Spinal cord (tissue), 10 donors: ENCODE data around the gene CCDC92. TPM values are rescaled to one million over a fixed set of nuclear protein-coding genes. Genes with fewer than 3 reads are reported as not detected.

ENCODE experiments used
- DNase-seq, 6 donors: peaks; one replicate each; pipeline versions ENCODE4 v3.0.0 to v3.0.0-alpha.2; 2013 to 2015; ENCODE audit warnings: low spot score in 6 of 6, low read depth in 4 of 6
- H3K27ac ChIP-seq: one replicate; pipeline ENCODE4 v1.5.1; 2013; ENCODE audit warnings: low read depth, low read length, control low read depth
- H3K27me3 ChIP-seq: one replicate; pipeline ENCODE4 v1.6.1; 2013; ENCODE audit warnings: low read length; ENCODE audit not compliant: control insufficient read depth, insufficient read depth
- H3K36me3 ChIP-seq: one replicate; pipeline ENCODE4 v1.6.1; 2013; ENCODE audit warnings: low read length; ENCODE audit not compliant: control insufficient read depth, insufficient read depth
- H3K4me1 ChIP-seq: one replicate; pipeline ENCODE4 v1.6.1; 2013; ENCODE audit warnings: low read length; ENCODE audit not compliant: control insufficient read depth, insufficient read depth
- H3K4me3 ChIP-seq: one replicate; pipeline ENCODE4 v1.5.1; 2013; ENCODE audit warnings: low read depth, low read length, control low read depth
- H3K9me3 ChIP-seq: one replicate; pipeline ENCODE4 v1.6.1; 2013; ENCODE audit warnings: low read length; ENCODE audit not compliant: control insufficient read depth, insufficient read depth
- WGBS: methylation state at CpG from one replicate; pipeline ENCODE4 v1.1.5; 2013; ENCODE audit warnings: missing lambda C conversion rate; ENCODE audit not compliant: insufficient coverage; 5-methylcytosine and 5-hydroxymethylcytosine counted together
- polyA plus RNA-seq, 2 donors: library from polyadenylated mRNA; unstranded; fragments of 120-200 nt; gene quantifications; one replicate each; pipeline ENCODE4 v1.2.1, GENCODE V29; 2013; ENCODE audit not compliant: insufficient read length in 2 of 2
- total RNA-seq, 2 donors: library from RNA; depleted of rRNA in 1 of 2; stranded (reverse); fragments of 120-200 nt in 1 of 2; fragments of >200 nt in 1 of 2; gene quantifications; one replicate each; pipeline versions ENCODE4 v1.2.3 to v1.2.4, GENCODE V29; 2013 to 2014
- donor health status: healthy.

The CCDC92 gene
- total and polyA plus RNA-seq, 4 donors: 21.7 to 109 (median 65.5) TPM

DNA sequence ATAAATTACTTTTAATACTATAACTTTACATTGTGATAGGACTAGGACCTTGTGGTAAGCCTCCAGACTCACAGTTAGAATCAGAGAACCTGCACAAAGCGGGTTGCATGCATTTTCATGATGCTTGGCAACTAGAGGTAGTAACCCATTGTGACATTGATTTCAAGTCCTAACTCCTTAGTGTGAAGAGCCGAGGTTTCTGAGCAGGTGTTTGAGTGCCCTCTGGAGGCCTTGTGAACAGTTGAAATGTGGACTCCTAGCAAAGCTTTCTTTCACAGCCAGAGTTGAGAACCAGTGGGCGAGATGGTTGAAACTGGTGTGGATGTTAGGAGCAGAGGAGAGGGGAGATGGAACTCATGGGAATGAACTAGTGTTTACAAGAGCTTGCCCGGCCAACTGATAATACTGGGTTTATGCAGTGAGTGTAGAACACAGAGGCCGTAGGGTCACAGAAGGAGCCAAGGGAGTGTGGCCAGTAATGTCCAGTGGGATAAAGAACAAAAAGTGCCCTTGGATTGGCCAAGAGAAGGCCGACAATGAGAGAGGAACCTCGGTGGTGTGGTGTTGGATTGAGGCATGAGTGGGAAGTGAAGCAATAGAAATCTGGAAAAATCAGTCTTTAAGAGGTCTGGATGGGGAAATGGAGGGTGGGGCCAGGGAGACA, 11.3 kb upstream of the CCDC92 start:
- 66% methylated on average over 7 of the region's 7 CpGs for WGBS
- DNase-seq: peak in 2 of 6 donors; percentile 69 to 84
- Histone ChIP-seq H3K4me1 (peaks cover 11% of the 10 kb centered on the region), H3K36me3 (peaks cover 7% of the 10 kb centered on the region), H3K9me3 (no peaks in the 10 kb centered on the region), H3K4me3 (no peak overlapping the region), H3K27ac (no peak overlapping the region), H3K27me3 (no peaks in the 10 kb centered on the region)

GRCh38 chr12:123982269-123982668, 9.6 kb upstream of the CCDC92 start:
- no peaks in the 10 kb centered on the region for H3K27me3 ChIP-seq
- H3K4me3 ChIP-seq: no peak overlapping the region
- WGBS: 82% methylated on average over 7 of the region's 7 CpGs
- H3K36me3 ChIP-seq: peaks cover 4% of the 10 kb centered on the region
- no peak for DNase-seq
- no peaks in the 10 kb centered on the region for H3K9me3 ChIP-seq
- peaks cover 11% of the 10 kb centered on the region for H3K4me1 ChIP-seq
- no peak overlapping the region for H3K27ac ChIP-seq

DNA sequence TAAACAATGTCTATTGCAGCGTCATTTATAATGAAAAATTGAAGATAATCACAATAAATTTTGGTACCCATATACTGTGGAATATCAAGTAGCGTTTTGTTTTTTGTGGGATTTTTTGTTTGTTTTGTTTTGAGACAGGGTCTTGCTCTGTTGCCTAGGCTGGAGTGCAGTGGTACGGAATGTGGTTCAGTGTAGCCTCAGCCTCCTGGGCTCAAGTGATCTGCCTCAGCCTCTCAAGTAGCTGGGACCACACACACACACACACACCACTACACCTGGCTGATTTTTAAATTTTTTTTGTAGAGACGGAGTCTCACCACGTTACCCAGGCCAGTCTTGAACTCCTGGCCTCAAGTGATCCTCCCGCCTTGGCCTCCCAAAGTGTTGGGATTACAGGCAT, 6.9 kb upstream of the CCDC92 start:
- DNase-seq: no peak
- Histone ChIP-seq H3K27me3 (no peaks in the 10 kb centered on the region), H3K27ac (no peak overlapping the region), H3K4me3 (no peak overlapping the region), H3K4me1 (no peaks in the 10 kb centered on the region), H3K9me3 (no peaks in the 10 kb centered on the region), H3K36me3 (peaks cover 13% of the 10 kb centered on the region)
- WGBS: 100% methylated on average over 2 of the region's 6 CpGs

DNA sequence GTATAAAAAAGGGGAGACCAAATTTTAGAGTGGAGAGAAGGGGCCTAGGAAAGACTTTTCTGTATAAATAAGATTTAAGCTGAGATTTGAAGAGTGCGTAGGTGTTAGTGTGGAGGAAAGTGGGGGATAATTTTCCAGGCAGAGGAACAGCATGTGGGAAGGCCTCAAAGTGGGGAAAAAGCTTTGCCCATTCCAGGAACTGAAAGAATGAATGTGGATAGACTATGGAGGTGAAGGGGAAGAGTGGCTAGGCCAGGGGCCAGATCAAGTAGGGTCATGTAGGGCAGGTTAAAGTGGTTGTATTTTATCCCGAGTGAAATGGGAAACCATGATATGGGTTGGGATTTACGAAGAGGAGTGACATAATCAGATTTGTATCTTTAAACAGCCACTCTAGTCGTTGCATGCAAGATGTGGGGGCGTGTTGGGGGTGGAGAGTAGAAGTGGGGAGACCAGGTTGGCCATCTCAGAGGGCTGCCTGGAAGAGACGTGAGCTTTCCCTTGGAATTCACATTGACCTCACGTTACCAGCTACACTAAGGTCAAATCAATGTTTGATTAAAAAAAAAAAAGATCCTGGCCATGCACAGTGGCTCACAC, 3.7 kb upstream of the CCDC92 start:
- Histone ChIP-seq H3K4me3 (no peak overlapping the region), H3K27ac (no peak overlapping the region), H3K27me3 (no peaks in the 10 kb centered on the region), H3K36me3 (peaks cover 13% of the 10 kb centered on the region), H3K9me3 (no peaks in the 10 kb centered on the region), H3K4me1 (no peaks in the 10 kb centered on the region)
- 99% methylated on average over 4 of the region's 7 CpGs for WGBS
- DNase-seq: no peak

DNA sequence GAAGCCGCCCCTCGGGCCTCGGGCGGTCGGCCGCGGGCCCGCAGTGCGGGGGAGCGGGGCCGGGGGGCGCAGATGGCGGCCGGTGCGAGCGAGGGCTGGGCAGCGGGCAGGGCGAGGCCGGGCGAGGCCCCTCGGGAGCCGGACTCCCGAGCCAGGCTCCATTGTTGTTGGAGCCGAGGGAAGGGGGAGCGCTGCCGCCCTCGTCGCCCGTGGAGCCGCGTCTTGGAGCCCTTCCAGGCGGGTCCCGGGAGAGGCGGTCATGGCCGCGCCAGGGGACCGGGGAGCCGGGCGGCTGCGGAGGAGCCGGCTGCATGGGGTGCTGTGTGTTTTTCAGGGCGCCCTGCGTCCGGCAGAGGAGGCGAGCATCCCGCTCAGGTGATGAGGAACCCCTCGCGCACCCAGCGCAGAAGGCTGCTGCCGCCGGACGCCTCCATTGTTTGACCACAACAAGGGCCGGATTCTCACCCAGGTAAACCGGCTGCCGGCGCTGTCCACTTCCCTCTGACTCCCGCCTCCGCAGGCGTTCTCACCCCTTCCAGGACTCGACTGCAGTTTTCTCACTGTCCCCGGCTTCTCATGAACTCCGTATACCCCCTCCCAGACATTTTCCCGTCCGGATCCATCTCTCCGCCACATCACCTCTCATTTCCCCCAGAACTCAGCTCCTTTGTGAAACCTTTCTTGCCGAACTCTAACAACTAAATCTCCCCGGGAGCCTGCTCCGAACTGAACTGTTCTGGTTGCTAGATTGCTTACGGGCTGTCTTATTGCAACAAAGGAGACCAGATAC, 1.1 kb upstream of the CCDC92 start:
- H3K4me3 ChIP-seq: peak overlapping the region; percentile 53
- under 1% methylated on average over 69 of the region's 69 CpGs for WGBS
- H3K36me3 ChIP-seq: peaks cover 9% of the 10 kb centered on the region
- H3K4me1 ChIP-seq: no peaks in the 10 kb centered on the region
- H3K9me3 ChIP-seq: no peaks in the 10 kb centered on the region
- H3K27ac ChIP-seq: peak overlapping the region; percentile 10
- H3K27me3 ChIP-seq: no peaks in the 10 kb centered on the region
- DNase-seq: peak in 2 of 6 donors; percentile 51 to 60

- H3K27ac ChIP-seq: peak overlapping the region; percentile 83
- H3K9me3 ChIP-seq: no peaks in the 10 kb centered on the region
- H3K27me3 ChIP-seq: no peaks in the 10 kb centered on the region
- DNase-seq: peak in 2 of 6 donors; percentile 73 to 81
- no peaks in the 10 kb centered on the region for H3K4me1 ChIP-seq
- 0% methylated on average over 54 of the region's 55 CpGs for WGBS
- peaks cover 9% of the 10 kb centered on the region for H3K36me3 ChIP-seq
- H3K4me3 ChIP-seq: peak overlapping the region; percentile 64
Measured at GRCh38 chr12:123971770-123972456, 718 bp downstream of the CCDC92 start.

- WGBS: 12% methylated on average over 7 of the region's 10 CpGs
- Histone ChIP-seq H3K4me1 (no peaks in the 10 kb centered on the region), H3K27ac (peak overlapping the region; percentile 83)
Measured at GRCh38 chr12:123971449-123971769, 1.2 kb downstream of the CCDC92 start.

DNA sequence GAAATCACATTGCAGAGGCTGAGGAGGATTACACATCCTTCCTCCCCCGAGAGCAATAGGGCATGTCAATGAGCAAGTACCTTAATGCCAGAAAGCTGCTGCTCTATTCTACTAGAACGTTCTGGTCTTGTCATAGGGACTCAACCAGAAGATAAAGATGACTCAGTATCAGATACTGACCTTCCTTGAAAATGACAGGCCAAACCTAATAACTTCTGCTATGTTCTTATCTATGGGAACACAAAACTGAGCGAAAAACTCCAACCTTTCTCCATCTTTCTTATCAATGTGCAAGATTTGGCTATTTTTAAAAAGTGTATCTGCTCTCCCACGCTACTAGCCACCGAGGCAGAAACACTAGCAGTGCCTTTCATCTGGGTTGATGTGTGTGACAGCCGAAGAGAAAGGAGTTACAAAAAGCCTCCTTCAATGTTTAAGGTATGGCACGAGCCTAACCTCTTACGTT, 5.5 kb downstream of the CCDC92 start:
- H3K27me3 ChIP-seq: no peaks in the 10 kb centered on the region
- peaks cover 3% of the 10 kb centered on the region for H3K4me1 ChIP-seq
- H3K36me3 ChIP-seq: no peaks in the 10 kb centered on the region
- 100% methylated on average over 1 of the region's 8 CpGs for WGBS
- no peaks in the 10 kb centered on the region for H3K9me3 ChIP-seq
- no peak overlapping the region for H3K4me3 ChIP-seq
- no peak for DNase-seq
- H3K27ac ChIP-seq: no peak overlapping the region

More at GRCh38 chr12:123971449-123971769, 1.2 kb downstream of the CCDC92 start:
- Histone ChIP-seq H3K36me3 (peaks cover 4% of the 10 kb centered on the region), H3K9me3 (no peaks in the 10 kb centered on the region), H3K27me3 (no peaks in the 10 kb centered on the region), H3K4me3 (peak overlapping the region; percentile 64)
- DNase-seq: no peak

- DNase-seq: no peak
- no peak overlapping the region for H3K27ac ChIP-seq
- H3K27me3 ChIP-seq: no peaks in the 10 kb centered on the region
- no peaks in the 10 kb centered on the region for H3K9me3 ChIP-seq
- peaks cover 3% of the 10 kb centered on the region for H3K4me1 ChIP-seq
- WGBS: 79% methylated on average over 3 of the region's 3 CpGs
- H3K4me3 ChIP-seq: no peak overlapping the region
- no peaks in the 10 kb centered on the region for H3K36me3 ChIP-seq
Measured at GRCh38 chr12:123966596-123966995, 6.0 kb downstream of the CCDC92 start.
